OCI-LY1 (cell line): ENCODE measurements around the gene MED29.

Experiments used
- EZH2 ChIP-seq: fragments of 200-600 bp; sonication (generic), shearing (Covaris generic); IDR thresholded peaks from 2 replicates; pipeline ENCODE4 v1.8.0; 2017; ENCODE audit warnings: borderline replicate concordance, mixed run types, mild to moderate bottlenecking, antibody characterized with exemption, low read length, moderate library complexity, mixed read lengths
- TF ChIP-seq, protein P1 (sequence below): fragments of 200-600 bp; sonication (generic), shearing (Covaris generic); IDR thresholded peaks from 2 replicates; pipeline ENCODE4 v1.5.1; 2017; ENCODE audit warnings: mild to moderate bottlenecking, antibody characterized with exemption, low read length, moderate library complexity, mixed read lengths

DNA sequence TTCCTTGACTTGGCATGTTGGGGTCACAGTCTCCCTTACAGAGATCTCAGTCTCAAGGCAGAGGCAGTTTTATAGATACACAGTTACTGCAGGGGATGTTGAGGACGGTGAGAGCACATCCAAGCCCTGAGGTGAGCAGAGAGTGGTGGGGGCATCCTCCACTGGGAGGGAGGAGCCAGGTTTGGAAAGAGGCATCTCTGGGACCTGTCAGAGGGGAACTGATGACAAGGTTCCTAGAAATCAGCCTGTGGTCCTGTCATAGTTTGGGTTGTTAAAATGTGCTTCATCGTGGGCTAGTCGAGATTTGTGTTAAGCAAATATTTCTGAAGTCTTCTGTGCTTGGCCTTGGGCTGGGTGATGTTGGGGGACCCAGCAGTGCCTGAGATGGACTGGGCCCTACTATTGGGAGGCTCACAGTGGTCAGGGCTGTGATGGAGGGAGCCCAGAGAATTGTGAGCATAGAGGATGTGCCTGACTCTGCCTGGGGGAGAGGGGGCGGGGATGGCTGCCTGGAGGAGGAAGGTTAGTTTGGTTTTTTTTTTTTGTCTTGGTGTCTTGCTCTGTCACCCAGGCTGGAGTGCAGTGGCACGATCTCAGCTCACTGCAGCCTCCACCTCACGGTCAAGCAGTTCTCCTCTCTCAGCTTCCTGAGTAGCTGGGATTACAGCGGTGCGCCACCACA lies 58.1 kb downstream of the MED29 start:
- TF ChIP-seq EZH2 = no peak
- TF ChIP-seq, protein P1, sequence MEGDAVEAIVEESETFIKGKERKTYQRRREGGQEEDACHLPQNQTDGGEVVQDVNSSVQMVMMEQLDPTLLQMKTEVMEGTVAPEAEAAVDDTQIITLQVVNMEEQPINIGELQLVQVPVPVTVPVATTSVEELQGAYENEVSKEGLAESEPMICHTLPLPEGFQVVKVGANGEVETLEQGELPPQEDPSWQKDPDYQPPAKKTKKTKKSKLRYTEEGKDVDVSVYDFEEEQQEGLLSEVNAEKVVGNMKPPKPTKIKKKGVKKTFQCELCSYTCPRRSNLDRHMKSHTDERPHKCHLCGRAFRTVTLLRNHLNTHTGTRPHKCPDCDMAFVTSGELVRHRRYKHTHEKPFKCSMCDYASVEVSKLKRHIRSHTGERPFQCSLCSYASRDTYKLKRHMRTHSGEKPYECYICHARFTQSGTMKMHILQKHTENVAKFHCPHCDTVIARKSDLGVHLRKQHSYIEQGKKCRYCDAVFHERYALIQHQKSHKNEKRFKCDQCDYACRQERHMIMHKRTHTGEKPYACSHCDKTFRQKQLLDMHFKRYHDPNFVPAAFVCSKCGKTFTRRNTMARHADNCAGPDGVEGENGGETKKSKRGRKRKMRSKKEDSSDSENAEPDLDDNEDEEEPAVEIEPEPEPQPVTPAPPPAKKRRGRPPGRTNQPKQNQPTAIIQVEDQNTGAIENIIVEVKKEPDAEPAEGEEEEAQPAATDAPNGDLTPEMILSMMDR = no peak
